GM12875 (cell line): ENCODE results near the gene SPATA3.
"Not testable (repeated sequence)": the region's sequence is repeated elsewhere in the genome, so short reads cannot be mapped to it uniquely, and the experiment has no call there.

Experiments used
- H3K4me3 ChIP-seq: one replicate; pipeline ENCODE4 v1.5.1; 2011; ENCODE audit warnings: low read depth, low read length, control low read depth
- TF ChIP-seq, protein P1 (sequence below): IDR thresholded peaks from 2 replicates; pipeline ENCODE4 v1.5.1; 2011; ENCODE audit warnings: low read depth, mild to moderate bottlenecking, control low read depth, inconsistent platforms, low read length, moderate library complexity, borderline replicate concordance; ENCODE audit not compliant: insufficient read depth

Gene SPATA3

DNA sequence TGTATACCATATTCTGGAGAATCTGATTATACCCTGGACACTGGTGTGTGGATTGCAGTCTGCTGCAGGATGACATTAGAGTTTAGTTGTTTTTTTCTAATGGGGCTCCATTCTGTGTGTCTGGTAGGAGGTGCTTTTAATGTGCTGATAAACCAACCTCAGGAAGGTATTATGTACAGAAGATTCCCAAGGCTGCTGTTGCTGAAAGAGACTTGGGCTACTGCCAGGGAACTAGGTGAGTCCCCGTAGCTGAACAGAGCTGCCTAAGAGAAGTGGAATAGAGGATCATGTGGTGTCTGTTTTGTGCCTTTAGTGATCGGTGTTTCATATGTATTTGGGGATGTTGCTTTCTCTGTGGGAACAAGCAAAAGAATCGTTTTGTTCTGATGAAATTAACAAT lies 16.5 kb downstream of the SPATA3 start:
- TF ChIP-seq, protein P1, sequence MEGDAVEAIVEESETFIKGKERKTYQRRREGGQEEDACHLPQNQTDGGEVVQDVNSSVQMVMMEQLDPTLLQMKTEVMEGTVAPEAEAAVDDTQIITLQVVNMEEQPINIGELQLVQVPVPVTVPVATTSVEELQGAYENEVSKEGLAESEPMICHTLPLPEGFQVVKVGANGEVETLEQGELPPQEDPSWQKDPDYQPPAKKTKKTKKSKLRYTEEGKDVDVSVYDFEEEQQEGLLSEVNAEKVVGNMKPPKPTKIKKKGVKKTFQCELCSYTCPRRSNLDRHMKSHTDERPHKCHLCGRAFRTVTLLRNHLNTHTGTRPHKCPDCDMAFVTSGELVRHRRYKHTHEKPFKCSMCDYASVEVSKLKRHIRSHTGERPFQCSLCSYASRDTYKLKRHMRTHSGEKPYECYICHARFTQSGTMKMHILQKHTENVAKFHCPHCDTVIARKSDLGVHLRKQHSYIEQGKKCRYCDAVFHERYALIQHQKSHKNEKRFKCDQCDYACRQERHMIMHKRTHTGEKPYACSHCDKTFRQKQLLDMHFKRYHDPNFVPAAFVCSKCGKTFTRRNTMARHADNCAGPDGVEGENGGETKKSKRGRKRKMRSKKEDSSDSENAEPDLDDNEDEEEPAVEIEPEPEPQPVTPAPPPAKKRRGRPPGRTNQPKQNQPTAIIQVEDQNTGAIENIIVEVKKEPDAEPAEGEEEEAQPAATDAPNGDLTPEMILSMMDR: no peak

DNA sequence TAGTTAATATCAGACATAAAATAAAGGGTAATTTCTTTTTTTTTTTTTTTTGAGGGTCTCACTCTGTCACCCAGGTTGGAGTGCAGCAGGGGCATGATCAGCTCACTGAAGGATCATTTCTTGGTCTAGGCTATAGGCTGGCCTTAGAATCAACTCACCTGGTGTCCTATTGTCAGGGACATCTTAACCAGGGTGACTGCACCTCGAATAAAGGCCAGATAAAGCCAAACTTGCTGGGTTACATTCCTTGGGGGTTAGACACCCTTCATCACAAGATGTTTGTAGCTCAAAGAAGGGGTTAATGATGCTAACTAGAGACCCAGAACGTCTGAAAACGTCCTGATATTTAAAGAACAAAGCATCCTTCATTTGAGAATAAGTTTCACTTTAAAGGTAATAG lies 17.9 kb downstream of the SPATA3 start:
- H3K4me3 ChIP-seq: no peak overlapping the region
- TF ChIP-seq, protein P1: no peak

More for the DNA sequence above, 16.5 kb downstream of the SPATA3 start:
- no peak overlapping the region for H3K4me3 ChIP-seq

DNA sequence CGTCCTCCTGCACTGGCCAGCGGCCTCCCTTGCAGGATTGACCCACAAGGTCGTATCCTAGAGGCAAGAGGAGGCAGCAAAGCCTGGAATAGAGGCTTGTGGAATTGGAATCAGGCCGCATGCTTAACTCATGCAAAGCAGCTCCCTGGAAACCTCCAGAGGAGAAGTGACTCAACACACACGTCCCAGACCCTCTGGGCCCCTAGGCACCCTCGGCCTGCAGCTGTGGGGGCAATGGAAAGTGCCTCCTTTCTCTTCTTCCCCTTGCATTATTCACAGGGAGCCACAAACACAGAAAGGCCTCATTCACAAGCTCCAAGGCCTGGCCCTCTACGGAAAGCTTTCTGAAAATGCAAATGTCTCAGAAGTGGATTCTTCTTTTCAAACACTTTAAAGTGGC lies 19.6 kb downstream of the SPATA3 start:
- H3K4me3 ChIP-seq: no peak overlapping the region
- TF ChIP-seq, protein P1: no peak

DNA sequence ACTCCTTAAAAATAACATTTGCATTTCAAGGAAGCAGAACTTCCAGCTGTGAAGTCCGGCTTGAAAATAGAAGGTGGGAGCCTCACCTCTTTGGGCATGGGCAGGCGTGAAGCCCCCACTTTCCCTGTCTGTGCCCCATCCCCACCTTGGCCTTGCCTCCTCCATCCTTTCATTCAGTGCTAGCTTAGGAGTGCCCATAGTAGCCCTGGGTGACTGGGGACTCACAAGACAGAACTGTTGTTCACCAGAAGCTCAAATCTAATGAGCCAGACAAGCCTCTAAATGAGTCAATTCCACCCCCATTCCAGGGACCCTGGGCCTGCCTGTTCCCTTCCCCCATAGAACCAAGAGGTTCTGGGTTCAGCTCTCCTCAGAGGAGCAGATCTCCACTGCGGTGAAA lies 20.0 kb downstream of the SPATA3 start:
- H3K4me3 ChIP-seq: no peak overlapping the region
- TF ChIP-seq, protein P1: no peak

DNA sequence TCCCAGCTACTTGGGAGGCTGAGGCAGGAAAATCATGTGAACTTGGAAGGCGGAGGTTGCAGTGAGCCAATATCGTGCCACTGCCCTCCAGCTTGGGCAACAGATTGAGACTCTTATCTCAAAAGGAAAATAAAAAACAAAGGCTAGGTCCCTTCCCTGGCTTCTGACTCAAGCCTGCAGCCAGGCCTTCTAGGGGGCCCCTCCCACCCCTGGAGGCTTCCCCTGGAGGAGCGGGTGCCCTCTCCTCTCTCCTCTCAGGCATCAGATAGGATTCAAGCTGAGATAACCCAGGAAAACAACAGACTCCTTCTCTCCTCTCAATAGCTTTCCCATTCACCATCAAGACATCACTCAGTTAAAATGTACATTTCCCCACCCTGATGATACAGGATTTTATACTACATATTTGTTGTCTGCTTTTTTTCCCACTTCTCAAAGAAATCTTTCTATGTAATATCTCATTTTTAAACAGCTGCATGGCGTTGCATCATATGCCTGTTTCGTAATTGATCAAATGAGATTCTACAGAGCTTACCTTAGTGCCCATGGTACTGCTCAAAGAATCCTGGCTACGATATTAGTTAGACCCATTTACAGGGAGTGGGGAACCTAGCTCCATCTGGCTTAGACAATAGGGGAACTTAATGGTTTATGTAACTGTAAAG lies 20.8 kb downstream of the SPATA3 start:
- TF ChIP-seq, protein P1: no peak
- no peak overlapping the region for H3K4me3 ChIP-seq

DNA sequence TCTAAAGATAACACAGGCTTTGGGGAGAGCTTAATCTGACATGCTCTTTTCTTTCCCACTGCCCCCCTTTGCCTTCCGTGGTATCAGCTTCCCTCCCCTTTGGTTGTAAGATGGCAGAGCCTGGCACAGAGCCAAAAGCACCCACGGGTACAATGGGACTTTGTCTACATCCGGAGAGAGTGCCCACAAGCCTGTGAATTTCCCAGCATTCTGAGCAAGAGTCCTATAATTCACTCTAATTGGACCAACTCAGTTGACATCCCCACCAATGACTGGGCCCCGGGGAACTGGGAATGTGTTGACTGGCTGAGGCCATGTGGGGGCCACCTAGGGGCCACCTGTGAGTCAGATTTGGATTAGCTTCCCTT lies 21.3 kb downstream of the SPATA3 start:
- TF ChIP-seq, protein P1: no peak
- no peak overlapping the region for H3K4me3 ChIP-seq

DNA sequence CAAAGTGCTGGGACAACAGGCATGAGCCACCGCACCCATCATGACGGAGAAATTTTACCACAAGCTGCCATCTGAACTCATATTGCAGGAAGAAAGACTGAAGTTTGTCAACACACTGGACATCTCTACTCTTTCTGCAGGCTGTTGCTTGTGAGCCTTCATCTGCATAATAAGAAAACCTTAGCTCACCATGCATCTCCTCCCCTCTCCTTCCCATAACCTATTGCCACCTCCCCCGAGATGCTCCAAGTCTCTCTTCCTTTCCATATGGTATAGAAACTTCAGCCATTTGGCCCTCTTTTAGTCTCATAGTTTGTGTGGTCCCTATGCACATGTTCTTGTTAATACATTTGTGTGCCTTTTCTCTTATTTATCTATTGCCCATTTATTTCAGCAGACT lies 22.3 kb downstream of the SPATA3 start:
- H3K4me3 ChIP-seq: no peak overlapping the region
- TF ChIP-seq, protein P1: no peak

DNA sequence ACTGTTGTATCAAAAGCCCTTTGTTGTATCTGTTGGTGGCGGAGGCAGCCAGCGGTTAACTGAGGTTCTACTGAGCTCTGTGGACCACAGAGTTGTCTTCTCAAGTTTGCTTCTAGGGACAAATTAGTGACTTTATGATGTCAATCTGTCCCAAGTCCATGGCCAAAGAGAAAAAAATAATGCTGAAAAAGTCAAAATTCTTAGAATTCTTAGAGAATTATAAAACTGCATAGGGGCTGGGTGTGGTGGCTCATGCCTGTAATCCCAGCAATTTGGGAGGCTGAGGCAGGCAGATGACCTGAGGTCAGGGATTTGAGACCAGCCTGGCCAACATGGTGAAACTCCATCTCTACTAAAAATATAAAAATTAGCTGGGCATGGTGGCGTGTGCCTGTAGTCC lies 29.1 kb downstream of the SPATA3 start:
- H3K4me3 ChIP-seq: not testable (repeated sequence)
